ENCODE results near the gene DTNBP1. TPM values are rescaled to one million over a fixed set of nuclear protein-coding genes. Genes with fewer than 3 reads are reported as not detected.

Gene DTNBP1
- total and polyA plus RNA-seq, 2 donors (not counting 3 experiments of a cell fraction or from before 2014, with no cell fraction given) = 24.3 to 28.9 TPM

DNA sequence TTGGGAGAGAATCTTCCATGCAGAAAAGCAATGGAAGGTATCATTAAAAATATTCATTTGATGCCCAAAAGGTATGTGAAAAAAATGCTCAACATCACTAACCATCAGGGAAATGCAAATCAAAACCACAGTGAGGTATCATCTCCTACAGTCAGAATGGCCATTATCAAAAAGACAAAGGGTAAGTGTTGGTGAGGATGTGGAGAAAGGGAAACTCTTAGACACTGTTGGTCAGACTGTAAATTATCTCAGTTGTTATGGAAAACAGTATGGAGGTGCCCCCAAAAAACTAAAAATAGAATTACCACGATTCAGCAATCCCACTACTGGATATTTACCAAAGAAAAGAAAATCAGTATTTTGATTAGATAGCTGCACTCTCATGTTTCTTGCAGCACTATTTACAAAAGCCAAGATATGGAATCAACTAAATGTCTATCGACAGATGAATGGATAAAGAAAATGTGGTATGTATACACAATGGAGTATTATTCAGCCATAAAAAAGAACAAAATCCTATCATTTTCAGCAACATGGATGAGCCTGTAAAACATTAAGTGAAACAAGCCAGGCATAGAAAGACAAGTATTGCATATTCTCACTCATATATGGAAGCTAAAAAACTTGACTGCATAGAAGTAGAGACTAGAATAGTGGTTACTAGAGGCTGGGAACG, 84.0 kb downstream of the DTNBP1 start:
- no peaks in the 10 kb centered on the region for H4K20me1 ChIP-seq (replicated peaks; ENCODE audit: control insufficient read depth, extremely low read depth, insufficient read depth, low read length)
- H3K9me3 ChIP-seq (replicated peaks; ENCODE audit: control insufficient read depth, insufficient read depth, low read length) = no peaks in the 10 kb centered on the region
- dilution Hi-C loops (cut with MboI; ENCODE audit: extremely low pct_ligation_motif_present, low sequenced_read_pairs) = no loop called here
- no peaks in the 10 kb centered on the region for H3K4me1 ChIP-seq (ENCODE audit: control insufficient read depth, extremely low read depth, insufficient read depth, low read length)
- H3K4me3 ChIP-seq (replicated peaks in 1 of 3; ENCODE audit: insufficient read depth in 1 of 3, low read depth in 1 of 3, low read length in 3 of 3) = no peak overlapping the region
- H3K27ac ChIP-seq (ENCODE audit: insufficient read depth, low read depth, low read length) = no peak overlapping the region
- FAIRE-seq (no peak), DNase-seq (ENCODE audit: low read depth, low spot score) (no peak)
- no peak for TF ChIP-seq GATA2 (IDR thresholded peaks at IDR 0.05; ENCODE audit: insufficient read depth, insufficient read length, low read depth, low read length)
- TF ChIP-seq, protein P1, sequence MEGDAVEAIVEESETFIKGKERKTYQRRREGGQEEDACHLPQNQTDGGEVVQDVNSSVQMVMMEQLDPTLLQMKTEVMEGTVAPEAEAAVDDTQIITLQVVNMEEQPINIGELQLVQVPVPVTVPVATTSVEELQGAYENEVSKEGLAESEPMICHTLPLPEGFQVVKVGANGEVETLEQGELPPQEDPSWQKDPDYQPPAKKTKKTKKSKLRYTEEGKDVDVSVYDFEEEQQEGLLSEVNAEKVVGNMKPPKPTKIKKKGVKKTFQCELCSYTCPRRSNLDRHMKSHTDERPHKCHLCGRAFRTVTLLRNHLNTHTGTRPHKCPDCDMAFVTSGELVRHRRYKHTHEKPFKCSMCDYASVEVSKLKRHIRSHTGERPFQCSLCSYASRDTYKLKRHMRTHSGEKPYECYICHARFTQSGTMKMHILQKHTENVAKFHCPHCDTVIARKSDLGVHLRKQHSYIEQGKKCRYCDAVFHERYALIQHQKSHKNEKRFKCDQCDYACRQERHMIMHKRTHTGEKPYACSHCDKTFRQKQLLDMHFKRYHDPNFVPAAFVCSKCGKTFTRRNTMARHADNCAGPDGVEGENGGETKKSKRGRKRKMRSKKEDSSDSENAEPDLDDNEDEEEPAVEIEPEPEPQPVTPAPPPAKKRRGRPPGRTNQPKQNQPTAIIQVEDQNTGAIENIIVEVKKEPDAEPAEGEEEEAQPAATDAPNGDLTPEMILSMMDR (IDR thresholded peaks at IDR 0.05; ENCODE audit: extremely low read depth in 1 of 2, insufficient read depth in 1 of 2, low read depth in 1 of 2, low read length in 2 of 2) = no peak
- no peak for TF ChIP-seq MYC (IDR thresholded peaks at IDR 0.05; ENCODE audit: low read depth, low read length)
- no peak for TF ChIP-seq FOS (IDR thresholded peaks at IDR 0.05; ENCODE audit: borderline replicate concordance, insufficient read depth, low read length)
- no peak for TF ChIP-seq EZH2 (IDR thresholded peaks at IDR 0.05; ENCODE audit: borderline replicate concordance, low read depth, low read length, severe bottlenecking)
- TF ChIP-seq POLR2AphosphoS5 (IDR thresholded peaks at IDR 0.05; ENCODE audit: insufficient read depth, low read depth, low read length) = no peak
- TF ChIP-seq JUN (IDR thresholded peaks at IDR 0.05; ENCODE audit: borderline replicate concordance, insufficient read depth, insufficient read length, low read depth) = no peak
- TF ChIP-seq, protein P2, sequence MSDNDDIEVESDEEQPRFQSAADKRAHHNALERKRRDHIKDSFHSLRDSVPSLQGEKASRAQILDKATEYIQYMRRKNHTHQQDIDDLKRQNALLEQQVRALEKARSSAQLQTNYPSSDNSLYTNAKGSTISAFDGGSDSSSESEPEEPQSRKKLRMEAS (IDR thresholded peaks at IDR 0.05; ENCODE audit: insufficient read depth, insufficient read length) = no peak
- TF ChIP-seq POLR2A (IDR thresholded peaks at IDR 0.05; ENCODE audit: low read depth, low read length) = no peak
- BruUV-seq (replicated peaks) = no TSS peak
- CTCF ChIA-PET = interaction anchor here (1.1 kb wide), 1 partner anchor 25 kb away, joined by 3 read pairs; no protein-coding TSS in a partner anchor
- POLR2A ChIA-PET = no interaction called here
- no peak overlapping the region for H3K4me2 ChIP-seq (ENCODE audit: insufficient read depth, low read length)
- no peaks in the 10 kb centered on the region for H3K79me2 ChIP-seq (ENCODE audit: control insufficient read depth, insufficient read depth, low read length)
- H3K9me1 ChIP-seq (replicated peaks; ENCODE audit: control insufficient read depth, extremely low read depth, insufficient read depth, low read length) = no peaks in the 10 kb centered on the region
- no peak overlapping the region for H3K9ac ChIP-seq (replicated peaks; ENCODE audit: extremely low read depth, insufficient read depth, low read length)
- no peaks in the 10 kb centered on the region for H3K27me3 ChIP-seq (ENCODE audit: control insufficient read depth in 2 of 2, insufficient read depth in 2 of 2, low read length in 2 of 2)
- intact Hi-C loops (cut with micrococcal nuclease) = no loop called here
- H2AFZ ChIP-seq (ENCODE audit: low read depth, low read length) = no peak overlapping the region
- H3K36me3 ChIP-seq (ENCODE audit: control insufficient read depth in 2 of 2, extremely low read depth in 1 of 2, insufficient read depth in 2 of 2, low read length in 2 of 2) = peaks cover 0 to 2% of the 10 kb centered on the region in 2 experiments
